Neutrophil (primary cell): ENCODE data around the gene TMEM41B.
"Not testable (repeated sequence)": the region's sequence is repeated elsewhere in the genome, so short reads cannot be mapped to it uniquely, and the experiment has no call there.

Experiments used
- H3K27ac ChIP-seq: fragments of 200-600 bp; sonication (generic); 2 replicates; pipeline ENCODE4 v1.5.1; 2016; ENCODE audit warnings: mild to moderate bottlenecking, moderate library complexity
- H3K27me3 ChIP-seq: fragments of 200-600 bp; sonication (generic); 2 replicates; pipeline ENCODE4 v1.6.0; 2016; ENCODE audit warnings: mild to moderate bottlenecking
- H3K36me3 ChIP-seq: fragments of 200-600 bp; sonication (generic); 2 replicates; pipeline ENCODE4 v1.5.1; 2017
- H3K4me1 ChIP-seq, 2 experiments: fragments of 200-600 bp in 1 of 2; sonication (generic) in 1 of 2; 1 replicate in 1 of 2; 2 replicates in 1 of 2; pipeline versions ENCODE4 v1.5.1 to v1.6.1; 2013 to 2016; ENCODE audit warnings: low read depth in 1 of 2, low read length in 1 of 2, mild to moderate bottlenecking in 1 of 2, moderate library complexity in 1 of 2; ENCODE audit not compliant: control insufficient read depth in 1 of 2, insufficient read depth in 1 of 2
- H3K4me3 ChIP-seq, 2 experiments: fragments of 200-600 bp in 1 of 2; sonication (generic) in 1 of 2; 1 replicate in 1 of 2; 2 replicates in 1 of 2; pipeline ENCODE4 v1.5.1; 2013 to 2016; ENCODE audit warnings: low read depth in 1 of 2, low read length in 1 of 2, mild to moderate bottlenecking in 1 of 2, moderate library complexity in 1 of 2
- H3K9me3 ChIP-seq: fragments of 200-600 bp; sonication (generic); 2 replicates; pipeline ENCODE4 v1.5.1; 2016
- CTCF ChIP-seq: fragments of 200-600 bp; sonication (generic); IDR thresholded peaks from 2 replicates; pipeline ENCODE4 v1.5.1; 2016; ENCODE audit warnings: antibody characterized with exemption

Gene TMEM41B

DNA sequence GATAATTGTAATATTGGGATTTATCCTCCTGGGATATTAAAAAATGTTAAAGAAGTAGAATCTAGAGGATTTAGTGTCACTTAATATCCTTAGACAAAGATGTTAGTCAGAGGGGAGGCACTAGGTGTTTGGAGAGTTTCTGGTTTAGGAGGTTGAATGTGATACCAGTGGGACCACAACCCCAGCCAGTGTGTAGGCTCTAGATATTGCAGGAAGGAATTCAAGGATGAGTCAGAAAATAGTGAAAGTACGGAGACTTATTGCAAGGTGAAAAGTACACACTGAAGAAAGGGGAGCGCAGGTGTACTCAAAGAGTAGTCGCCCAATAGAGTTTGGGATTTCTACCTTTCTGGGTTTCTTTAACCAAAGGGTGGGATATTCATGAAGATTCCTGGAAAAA, 5.7 kb upstream of the TMEM41B start:
- no peaks in the 10 kb centered on the region for H3K27me3 ChIP-seq
- peaks cover 10 to 16% of the 10 kb centered on the region in 2 experiments for H3K4me1 ChIP-seq
- H3K36me3 ChIP-seq, result no peaks in the 10 kb centered on the region
- H3K9me3 ChIP-seq, result no peaks in the 10 kb centered on the region
- H3K27ac ChIP-seq, result no peak overlapping the region
- H3K4me3 ChIP-seq, result no peak overlapping the region
- no peak for TF ChIP-seq CTCF

GRCh38 chr11:9319377-9320001, 5.1 kb upstream of the TMEM41B start:
- H3K36me3 ChIP-seq, H3K4me3 ChIP-seq, H3K27ac ChIP-seq, H3K9me3 ChIP-seq, H3K27me3 ChIP-seq: not testable (repeated sequence)
- H3K4me1 ChIP-seq, result peaks cover 13 to 20% of the 10 kb centered on the region in 2 experiments

DNA sequence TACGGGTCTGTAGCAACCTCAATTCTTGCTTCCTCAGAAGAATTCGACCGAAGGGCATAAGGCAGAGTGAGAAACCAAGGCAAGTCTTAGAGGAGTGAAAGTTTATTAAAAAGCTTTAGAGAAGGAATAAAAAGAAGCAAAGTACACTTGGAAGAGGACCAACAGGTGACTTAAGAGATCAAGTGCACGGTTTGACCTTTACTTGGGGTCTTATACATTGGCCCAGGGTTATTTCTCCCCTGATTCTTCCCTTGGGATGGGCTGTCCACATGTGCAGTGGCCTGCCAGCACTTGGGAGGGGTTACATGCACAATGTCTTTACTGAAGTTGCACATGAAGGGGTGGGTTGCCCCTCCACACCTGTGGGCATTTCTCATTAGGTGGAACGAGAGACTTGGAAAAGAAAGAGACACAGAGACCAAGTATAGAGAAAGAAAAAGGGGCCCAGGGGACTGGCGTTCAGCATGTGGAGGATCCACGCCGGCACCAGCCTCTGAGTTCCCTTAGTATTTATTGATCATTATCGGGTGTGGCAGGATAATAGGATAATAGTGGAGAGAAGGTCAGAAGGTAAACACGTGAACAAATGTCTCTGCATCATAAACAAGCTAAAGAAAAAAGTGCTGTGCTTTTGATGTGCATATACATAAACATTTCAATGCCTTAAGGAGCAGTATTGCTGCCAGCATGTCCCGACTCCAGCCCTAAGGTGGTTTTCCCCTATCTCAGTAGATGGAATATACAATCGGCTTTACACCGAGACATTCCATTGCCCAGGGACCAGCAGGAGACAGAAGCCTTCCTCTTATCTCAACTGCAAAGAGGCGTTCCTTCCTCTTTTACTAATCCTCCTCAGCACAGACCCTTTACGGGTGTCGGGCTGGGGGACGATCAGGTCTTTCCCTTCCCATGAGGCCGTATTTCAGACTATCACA, 4.3 kb upstream of the TMEM41B start:
- not testable (repeated sequence) for H3K4me3 ChIP-seq, H3K27ac ChIP-seq, H3K36me3 ChIP-seq, H3K27me3 ChIP-seq, H3K9me3 ChIP-seq
- H3K4me1 ChIP-seq, result peaks cover 17 to 23% of the 10 kb centered on the region in 2 experiments

DNA sequence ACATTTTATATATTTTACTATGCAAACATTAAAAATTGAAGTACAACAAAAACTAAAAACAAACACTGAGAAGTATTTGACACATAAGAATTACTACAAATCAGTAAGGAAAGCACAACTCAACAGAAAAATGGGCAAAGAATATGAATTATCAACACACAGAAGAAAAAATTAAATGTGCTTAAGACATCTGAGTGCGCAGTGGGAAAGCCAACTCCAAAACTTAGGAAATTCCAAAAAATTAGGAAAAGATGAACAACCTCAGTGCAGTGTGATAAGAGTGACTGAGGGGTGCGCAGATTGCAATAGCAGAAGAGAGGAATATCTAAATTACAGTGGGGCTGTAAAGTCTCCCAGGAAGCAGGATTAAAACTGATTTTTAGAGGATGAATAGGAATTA, 1.9 kb upstream of the TMEM41B start:
- no peaks in the 10 kb centered on the region for H3K27me3 ChIP-seq
- H3K27ac ChIP-seq, result no peak overlapping the region
- H3K4me1 ChIP-seq, result peaks cover 24 to 31% of the 10 kb centered on the region in 2 experiments
- no peak overlapping the region for H3K4me3 ChIP-seq
- H3K9me3 ChIP-seq, result no peaks in the 10 kb centered on the region
- H3K36me3 ChIP-seq, result no peaks in the 10 kb centered on the region
- no peak for TF ChIP-seq CTCF

DNA sequence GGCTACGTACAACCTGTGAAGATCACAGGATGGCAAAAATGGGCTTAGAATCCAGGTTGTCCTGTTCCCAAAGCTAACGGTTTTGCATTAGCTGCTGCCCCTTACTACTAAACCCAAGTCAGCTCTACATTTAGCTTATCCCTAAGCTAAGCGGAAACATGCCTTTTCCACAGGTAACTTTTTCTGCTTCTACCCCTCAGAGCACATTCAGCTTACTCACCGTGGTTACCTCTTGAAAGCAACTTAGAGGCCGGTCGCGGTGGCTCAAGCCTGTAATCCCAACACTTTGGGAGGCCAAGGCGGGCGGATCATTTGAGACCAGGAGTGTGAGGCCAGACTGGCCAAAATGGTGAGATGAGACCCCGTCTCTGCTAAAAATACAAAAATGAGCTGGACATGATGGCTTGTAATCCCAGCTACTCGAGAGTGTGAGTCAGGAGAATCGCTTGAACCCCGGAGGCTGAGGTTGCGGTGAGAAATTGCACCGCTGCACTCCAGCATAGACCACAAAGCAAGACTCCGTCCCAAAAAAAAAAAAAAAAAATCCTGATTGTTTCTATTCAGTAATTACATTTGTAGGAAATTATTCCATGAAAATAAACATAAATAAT, 790 bp upstream of the TMEM41B start:
- Histone ChIP-seq H3K4me1 (peaks cover 24 to 31% of the 10 kb centered on the region in 2 experiments), H3K9me3 (no peaks in the 10 kb centered on the region), H3K27me3 (no peaks in the 10 kb centered on the region), H3K4me3 (peak overlapping the region; percentile 73 to 99), H3K36me3 (no peaks in the 10 kb centered on the region), H3K27ac (peak overlapping the region; percentile 88)
- TF ChIP-seq CTCF, result no peak

GRCh38 chr11:9313648-9314290, 624 bp downstream of the TMEM41B start:
- H3K36me3 ChIP-seq, result no peaks in the 10 kb centered on the region
- H3K27ac ChIP-seq, result peak overlapping the region; percentile 88
- H3K4me3 ChIP-seq, result peak overlapping the region; percentile 73 to 99
- H3K4me1 ChIP-seq, result peaks cover 24 to 31% of the 10 kb centered on the region in 2 experiments
- H3K27me3 ChIP-seq, result no peaks in the 10 kb centered on the region
- no peaks in the 10 kb centered on the region for H3K9me3 ChIP-seq
- no peak for TF ChIP-seq CTCF
